ENCODE measurements around the gene CDK3. TPM values are rescaled to one million over a fixed set of nuclear protein-coding genes. Genes with fewer than 3 reads are reported as not detected.

Gene CDK3
- total and polyA plus RNA-seq, 3 donors from 2014 or later, result 15.0 to 17.1 (median 16.9) TPM

- H3K4me3 ChIP-seq, result no peak overlapping the region
- intact Hi-C loops (cut with DNase I; ENCODE audit: low total_unique reads), result no loop called here
- DNase-seq, result no peak
- no peaks in the 10 kb centered on the region for H3K9me3 ChIP-seq
- no peak overlapping the region for H3K27ac ChIP-seq
- no peaks in the 10 kb centered on the region for H3K36me3 ChIP-seq (ENCODE audit: low read depth, missing control alignments)
- H3K4me1 ChIP-seq, result peaks cover 21% of the 10 kb centered on the region
- no peak for TF ChIP-seq CTCF (IDR thresholded peaks at IDR 0.05)
- no peak for TF ChIP-seq POLR2A (IDR thresholded peaks at IDR 0.05)
- 71 to 74% methylated on average over 56 of the region's 56 CpGs for WGBS, 2 donors
- no peaks in the 10 kb centered on the region for H3K27me3 ChIP-seq
Measured at GRCh38 chr17:76008630-76009425, 8.2 kb downstream of the CDK3 start.

- no peak for TF ChIP-seq CTCF (IDR thresholded peaks at IDR 0.05)
- no peak for TF ChIP-seq POLR2A (IDR thresholded peaks at IDR 0.05)
- intact Hi-C loops (cut with DNase I; ENCODE audit: low total_unique reads), result no loop called here
- no peaks in the 10 kb centered on the region for H3K9me3 ChIP-seq
- no peak overlapping the region for H3K4me3 ChIP-seq
- no peak for DNase-seq
- H3K27me3 ChIP-seq, result no peaks in the 10 kb centered on the region
- peaks cover 16% of the 10 kb centered on the region for H3K4me1 ChIP-seq
- H3K27ac ChIP-seq, result no peak overlapping the region
- 88 to 91% methylated on average over 18 to 20 of the region's 20 CpGs for WGBS, 2 donors
- H3K36me3 ChIP-seq (ENCODE audit: low read depth, missing control alignments), result no peaks in the 10 kb centered on the region
Measured at GRCh38 chr17:76009447-76009846, 8.8 kb downstream of the CDK3 start.

GRCh38 chr17:76009969-76010661, 9.5 kb downstream of the CDK3 start:
- no peaks in the 10 kb centered on the region for H3K36me3 ChIP-seq (ENCODE audit: low read depth, missing control alignments)
- TF ChIP-seq CTCF (IDR thresholded peaks at IDR 0.05) (no peak), POLR2A (IDR thresholded peaks at IDR 0.05) (no peak)
- DNase-seq, result no peak
- H3K4me1 ChIP-seq, result peaks cover 11% of the 10 kb centered on the region
- 89 to 91% methylated on average over 19 to 21 of the region's 21 CpGs for WGBS, 2 donors
- intact Hi-C loops (cut with DNase I; ENCODE audit: low total_unique reads), result no loop called here
- no peaks in the 10 kb centered on the region for H3K9me3 ChIP-seq
- H3K27ac ChIP-seq, result no peak overlapping the region
- H3K27me3 ChIP-seq, result no peaks in the 10 kb centered on the region
- no peak overlapping the region for H3K4me3 ChIP-seq

- TF ChIP-seq CTCF (IDR thresholded peaks at IDR 0.05), result no peak
- TF ChIP-seq POLR2A (IDR thresholded peaks at IDR 0.05), result no peak
- intact Hi-C loops (cut with DNase I; ENCODE audit: low total_unique reads), result no loop called here
- Histone ChIP-seq H3K4me3 (no peak overlapping the region), H3K4me1 (peaks cover 3% of the 10 kb centered on the region), H3K36me3 (ENCODE audit: low read depth, missing control alignments) (no peaks in the 10 kb centered on the region), H3K27ac (no peak overlapping the region), H3K9me3 (no peaks in the 10 kb centered on the region), H3K27me3 (no peaks in the 10 kb centered on the region)
- WGBS, 2 donors, result 84 to 98% methylated on average over 5 of the region's 5 CpGs
- no peak for DNase-seq
Measured at GRCh38 chr17:76011951-76012350, 11.3 kb downstream of the CDK3 start.
